Spleen (tissue), 11 donors: ENCODE measurements around the gene PI16. TPM values are rescaled to one million over a fixed set of nuclear protein-coding genes. Genes with fewer than 3 reads are reported as not detected.
A peak's percentile ranks its signal among the peaks of the same experiment; 100 is the strongest.

ENCODE experiments used
- DNase-seq: peaks from one replicate; pipeline ENCODE4 v3.0.0-alpha.2; 2020
- H3K27ac ChIP-seq, 8 donors: fragments of 200-600 bp; sonication (generic) in 7 of 8; 1 replicate in 4 of 8; 2 replicates in 4 of 8; pipeline versions ENCODE4 v1.5.0 to v1.8.0; 2016 to 2021; ENCODE audit warnings: inconsistent platforms in 4 of 8, mild to moderate bottlenecking in 4 of 8, moderate library complexity in 1 of 8
- H3K27me3 ChIP-seq, 7 donors: fragments of 200-600 bp; sonication (generic) in 6 of 7; replicated peaks in 1 of 7; 1 replicate in 4 of 7; 2 replicates in 3 of 7; pipeline versions ENCODE4 v1.5.0 to v1.8.0; 2016 to 2021; ENCODE audit warnings: inconsistent platforms in 3 of 7, mild to moderate bottlenecking in 1 of 7
- H3K36me3 ChIP-seq, 6 donors: fragments of 200-600 bp; sonication (generic) in 5 of 6; 1 replicate in 4 of 6; 2 replicates in 2 of 6; pipeline versions ENCODE4 v1.5.0 to v1.8.0; 2016 to 2021; ENCODE audit warnings: inconsistent platforms in 2 of 6
- H3K4me1 ChIP-seq, 6 donors: fragments of 200-600 bp; sonication (generic) in 5 of 6; 1 replicate in 3 of 6; 2 replicates in 3 of 6; pipeline versions ENCODE4 v1.5.0 to v1.8.0; 2016 to 2021; ENCODE audit warnings: inconsistent platforms in 3 of 6
- H3K4me3 ChIP-seq, 8 donors: fragments of 200-600 bp; sonication (generic) in 7 of 8; 1 replicate in 4 of 8; 2 replicates in 4 of 8; pipeline versions ENCODE4 v1.5.0 to v1.8.0; 2016 to 2021; ENCODE audit warnings: inconsistent platforms in 4 of 8, mild to moderate bottlenecking in 4 of 8, moderate library complexity in 2 of 8
- H3K9me3 ChIP-seq, 8 donors: fragments of 200-600 bp; sonication (generic) in 7 of 8; 1 replicate in 4 of 8; 2 replicates in 4 of 8; pipeline versions ENCODE4 v1.5.0 to v1.8.0; 2016 to 2021; ENCODE audit warnings: inconsistent platforms in 4 of 8
- POLR2A ChIP-seq, 3 donors: fragments of 450-650 bp; IDR thresholded peaks; one replicate each; pipeline ENCODE4 v1.5.1; 2017; ENCODE audit warnings: antibody characterized with exemption in 3 of 3, mild to moderate bottlenecking in 1 of 3
- POLR2AphosphoS5 ChIP-seq, 3 donors: sonication (generic); formaldehyde crosslinking; IDR thresholded peaks; one replicate each; pipeline ENCODE4 v1.5.1; 2017; ENCODE audit warnings: antibody characterized with exemption in 3 of 3
- WGBS, 5 donors: extraction: QIAGEN DNeasy Blood & Tissue Kit in 3 of 5; methylation state at CpG; one replicate each; pipeline versions ENCODE4 v1.1.5 to v1.1.7; 2013 to 2018; 5-methylcytosine and 5-hydroxymethylcytosine counted together
- intact Hi-C: fragments of 100-400 bp; cut with DNase I; formaldehyde crosslinking; loops from one replicate; pipeline ENCODE4 v1.15.0; 2023; ENCODE audit warnings: low total_unique reads
- polyA plus RNA-seq, 3 donors: library from polyadenylated mRNA; stranded (reverse); fragments of 200-250 nt; gene quantifications; one replicate each; pipeline ENCODE4 v1.2.1, GENCODE V29; 2013
- total RNA-seq, 7 donors: library from RNA; depleted of rRNA in 3 of 7; stranded (reverse); fragments of >200 nt in 3 of 7; fragmentation: NEBNext Ultra II Directional in 4 of 7; extraction: Animal tissue kit (Norgen Biotek cat#: 25700) in 4 of 7; gene quantifications; one replicate each; pipeline versions ENCODE4 v1.1.0 to v1.2.1, GENCODE V29; 2016 to 2021
- TF ChIP-seq, protein P1 (sequence below), 11 experiments: fragments of 200-600 bp in 7 of 11; fragments of 450-650 bp in 4 of 11; sonication (generic) in 4 of 11; IDR thresholded peaks in 8 of 11; conservative IDR thresholded peaks in 3 of 11; 1 replicate in 7 of 11; 2 replicates in 4 of 11; pipeline versions ENCODE4 v1.4.0 to v1.8.0; 2016 to 2021; ENCODE audit warnings: antibody characterized with exemption in 11 of 11, inconsistent platforms in 4 of 11, mild to moderate bottlenecking in 1 of 11
- donor health status: healthy with polysubstance abuse.
- donor health status: DM: no; HTN: no; CAD: no; lungs with moderate emphysema.
- donor health status: DM: no; HTN: no; CAD: no.
- donor health status: Bipolar disorder and iron deficiency.
- donor health status: healthy.
- donor health status: DM: no; HTN: no; CAD: no.
- donor health status: DM: yes; HTN: yes; CAD: no.

Gene PI16
- total and polyA plus RNA-seq, 10 donors: 0.94 to 7.3 (median 1.6) TPM; not detected in 1

DNA sequence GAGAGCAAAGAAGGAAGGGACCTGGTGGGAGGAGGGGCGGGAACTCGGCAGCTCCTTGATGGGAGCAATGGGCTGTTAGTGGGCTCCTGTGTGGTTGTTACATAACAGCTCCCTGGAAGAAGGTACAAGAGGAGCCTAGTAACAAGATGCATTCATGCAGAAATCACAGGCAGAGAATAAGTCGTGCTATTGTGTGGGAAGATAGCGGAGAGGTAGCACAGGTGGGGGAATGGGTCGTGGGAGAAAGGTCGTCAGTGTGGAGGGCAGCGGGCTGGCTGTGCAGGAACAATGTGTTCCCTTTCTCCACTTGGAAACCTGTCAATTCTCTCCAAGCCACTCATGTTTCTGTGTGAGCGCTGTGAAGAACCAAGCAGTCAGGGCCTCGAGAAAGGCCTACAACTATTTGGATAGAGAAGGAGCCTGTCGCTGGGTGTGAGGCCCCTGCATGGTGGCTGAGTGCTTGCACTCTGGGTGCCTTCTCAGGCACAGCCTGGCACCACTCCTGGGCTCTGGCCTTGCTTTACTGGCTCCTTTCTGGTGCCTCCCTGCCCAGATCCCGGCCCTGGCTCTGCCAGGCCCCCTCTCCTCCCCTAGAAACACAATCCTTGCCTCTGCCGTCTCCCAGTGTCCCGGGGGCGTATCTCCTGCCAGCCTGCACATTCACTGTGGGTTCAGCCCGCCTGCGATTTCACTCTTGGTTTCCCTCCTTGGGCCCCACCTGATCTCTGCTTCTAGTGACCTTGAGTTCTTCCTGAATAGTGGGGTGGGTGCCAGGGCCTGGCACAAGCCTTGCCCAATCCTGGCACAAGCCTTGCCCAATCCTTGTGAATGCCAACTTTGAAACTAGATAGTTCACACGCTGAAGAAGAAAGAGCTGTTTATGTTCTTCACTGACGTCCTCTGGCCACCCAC, 43.5 kb downstream of the PI16 start:
- no peak for DNase-seq
- H3K27me3 ChIP-seq: no peaks in the 10 kb centered on the region
- TF ChIP-seq POLR2AphosphoS5 (IDR thresholded peaks at IDR 0.05): peak in 2 of 3 donors; percentile 10 to 16
- TF ChIP-seq, protein P1, sequence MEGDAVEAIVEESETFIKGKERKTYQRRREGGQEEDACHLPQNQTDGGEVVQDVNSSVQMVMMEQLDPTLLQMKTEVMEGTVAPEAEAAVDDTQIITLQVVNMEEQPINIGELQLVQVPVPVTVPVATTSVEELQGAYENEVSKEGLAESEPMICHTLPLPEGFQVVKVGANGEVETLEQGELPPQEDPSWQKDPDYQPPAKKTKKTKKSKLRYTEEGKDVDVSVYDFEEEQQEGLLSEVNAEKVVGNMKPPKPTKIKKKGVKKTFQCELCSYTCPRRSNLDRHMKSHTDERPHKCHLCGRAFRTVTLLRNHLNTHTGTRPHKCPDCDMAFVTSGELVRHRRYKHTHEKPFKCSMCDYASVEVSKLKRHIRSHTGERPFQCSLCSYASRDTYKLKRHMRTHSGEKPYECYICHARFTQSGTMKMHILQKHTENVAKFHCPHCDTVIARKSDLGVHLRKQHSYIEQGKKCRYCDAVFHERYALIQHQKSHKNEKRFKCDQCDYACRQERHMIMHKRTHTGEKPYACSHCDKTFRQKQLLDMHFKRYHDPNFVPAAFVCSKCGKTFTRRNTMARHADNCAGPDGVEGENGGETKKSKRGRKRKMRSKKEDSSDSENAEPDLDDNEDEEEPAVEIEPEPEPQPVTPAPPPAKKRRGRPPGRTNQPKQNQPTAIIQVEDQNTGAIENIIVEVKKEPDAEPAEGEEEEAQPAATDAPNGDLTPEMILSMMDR (IDR thresholded peaks at IDR 0.05 in 8 of 11, conservative IDR thresholded peaks at IDR 0.05 in 3 of 11): no peak
- no peak for TF ChIP-seq POLR2A (IDR thresholded peaks at IDR 0.05)
- H3K27ac ChIP-seq: peak overlapping the region in 6 of 8 donors; percentile 18 to 57 (median 44)
- H3K9me3 ChIP-seq: no peaks in the 10 kb centered on the region
- no peak overlapping the region for H3K4me3 ChIP-seq
- intact Hi-C loops: no loop called here
- H3K4me1 ChIP-seq: peaks cover 0 to 32% (median 11%) of the 10 kb centered on the region in 6 donors
- H3K36me3 ChIP-seq: no peaks in the 10 kb centered on the region
- WGBS, 5 donors: 67 to 81% (median 79%) methylated on average over 17 to 18 of the region's 18 CpGs

DNA sequence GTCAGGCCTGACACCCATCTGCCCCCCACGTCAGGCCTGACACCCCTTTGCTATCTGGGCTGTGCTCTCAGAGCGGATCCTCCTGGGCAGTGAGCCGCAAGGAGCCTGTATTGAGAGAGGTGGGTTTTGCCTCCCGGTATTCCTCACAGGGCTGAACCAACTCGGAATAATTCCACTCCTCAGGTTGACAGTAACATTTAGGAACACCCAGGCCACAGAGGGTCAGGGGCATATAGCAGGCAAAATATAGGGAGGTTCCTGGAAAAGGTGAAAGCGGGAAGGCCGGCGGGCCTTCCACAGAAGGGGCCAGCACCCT, 44.1 kb downstream of the PI16 start:
- Histone ChIP-seq H3K4me1 (peaks cover 0 to 32% (median 12%) of the 10 kb centered on the region in 6 donors), H3K4me3 (no peak overlapping the region), H3K36me3 (no peaks in the 10 kb centered on the region), H3K9me3 (no peaks in the 10 kb centered on the region), H3K27me3 (no peaks in the 10 kb centered on the region), H3K27ac (peak overlapping the region in 6 of 8 donors; percentile 18 to 57 (median 44))
- DNase-seq: no peak
- intact Hi-C loops: no loop called here
- 71 to 85% (median 79%) methylated on average over 8 of the region's 8 CpGs for WGBS, 5 donors
- TF ChIP-seq POLR2A (IDR thresholded peaks at IDR 0.05) (no peak), POLR2AphosphoS5 (IDR thresholded peaks at IDR 0.05) (no peak)
- TF ChIP-seq, protein P1 (IDR thresholded peaks at IDR 0.05 in 8 of 11, conservative IDR thresholded peaks at IDR 0.05 in 3 of 11): no peak

DNA sequence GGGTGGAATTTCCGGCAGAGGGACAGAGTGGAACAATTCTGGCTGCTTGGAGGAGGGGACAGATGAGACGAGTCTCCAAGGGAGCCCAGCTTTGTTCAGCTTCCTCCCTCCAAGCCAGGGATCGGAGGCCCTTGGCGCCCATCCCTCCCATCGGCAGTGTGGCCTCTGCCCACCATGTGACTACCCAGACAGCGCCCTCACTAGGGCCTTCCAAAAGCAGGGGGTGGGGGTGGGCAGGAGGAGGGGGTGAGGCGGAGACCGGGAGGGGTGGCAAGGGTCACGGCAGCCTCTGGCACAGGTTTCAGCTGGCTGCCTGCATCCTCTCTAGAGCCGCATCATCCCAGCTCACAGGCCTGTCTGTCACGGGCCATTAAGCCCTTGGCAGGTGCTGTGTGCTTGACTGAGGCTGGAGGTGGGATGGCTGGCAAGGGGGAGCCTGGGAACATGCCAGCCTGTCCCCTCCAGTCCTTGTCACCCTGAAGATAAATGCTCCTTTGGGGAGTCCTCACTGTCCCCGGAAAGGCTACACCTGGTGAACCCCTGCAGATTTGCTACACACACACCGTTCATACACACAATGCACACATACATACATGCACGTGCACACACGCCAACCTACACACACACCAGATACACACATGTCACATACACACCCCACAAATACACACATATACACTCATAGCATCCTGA, 44.7 kb downstream of the PI16 start:
- Histone ChIP-seq H3K27me3 (no peaks in the 10 kb centered on the region), H3K36me3 (no peaks in the 10 kb centered on the region), H3K27ac (peak overlapping the region in 3 of 8 donors; percentile 34 to 57 (median 44)), H3K4me3 (no peak overlapping the region), H3K4me1 (peaks cover 0 to 32% (median 14%) of the 10 kb centered on the region in 6 donors), H3K9me3 (no peaks in the 10 kb centered on the region)
- intact Hi-C loops: no loop called here
- DNase-seq: peak; percentile 37
- WGBS, 5 donors: 66 to 82% (median 78%) methylated on average over 14 to 15 of the region's 15 CpGs
- TF ChIP-seq, protein P1 (IDR thresholded peaks at IDR 0.05 in 8 of 11, conservative IDR thresholded peaks at IDR 0.05 in 3 of 11): no peak
- TF ChIP-seq POLR2AphosphoS5 (IDR thresholded peaks at IDR 0.05) (no peak), POLR2A (IDR thresholded peaks at IDR 0.05) (no peak)

DNA sequence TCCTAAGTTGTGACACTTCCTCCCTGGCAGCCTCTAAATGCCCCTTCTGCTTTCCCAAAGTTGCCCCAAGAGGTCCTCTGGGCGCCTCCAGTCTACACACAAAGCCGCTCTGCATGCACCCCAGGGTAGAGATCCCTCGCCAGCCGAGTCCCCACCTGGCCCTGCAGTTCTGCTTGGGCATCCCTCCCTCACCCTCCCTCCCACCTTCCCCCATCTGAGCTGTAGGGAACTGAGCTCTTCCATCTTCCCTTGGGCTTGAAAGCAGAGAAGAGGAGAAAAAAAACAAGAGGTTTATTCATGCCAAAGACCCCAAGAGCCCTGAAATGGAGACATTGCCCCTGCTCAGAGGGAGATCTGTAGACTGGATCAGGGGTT, 45.2 kb downstream of the PI16 start:
- Histone ChIP-seq H3K9me3 (no peaks in the 10 kb centered on the region), H3K36me3 (no peaks in the 10 kb centered on the region), H3K4me1 (peaks cover 0 to 33% (median 16%) of the 10 kb centered on the region in 6 donors), H3K27ac (no peak overlapping the region), H3K4me3 (no peak overlapping the region), H3K27me3 (no peaks in the 10 kb centered on the region)
- WGBS, 5 donors: 81 to 85% (median 83%) methylated on average over 4 of the region's 4 CpGs
- no peak for DNase-seq
- TF ChIP-seq POLR2A (IDR thresholded peaks at IDR 0.05) (no peak), POLR2AphosphoS5 (IDR thresholded peaks at IDR 0.05) (no peak)
- TF ChIP-seq, protein P1 (IDR thresholded peaks at IDR 0.05 in 8 of 11, conservative IDR thresholded peaks at IDR 0.05 in 3 of 11): no peak
- intact Hi-C loops: no loop called here
